HG03045 (cell line): ENCODE data around the gene RDH13.
A peak's percentile ranks its signal among the peaks of the same experiment; 100 is the strongest.
"Not testable (repeated sequence)": the region's sequence is repeated elsewhere in the genome, so short reads cannot be mapped to it uniquely, and the experiment has no call there.

Source experiments
- ATAC-seq: cut with Tn5 transposase; IDR thresholded peaks from one replicate; pipeline ENCODE4 v1.9.1; 2021; ENCODE audit warnings: mild to moderate bottlenecking, moderate library complexity; ENCODE audit not compliant: unreplicated experiment

The RDH13 gene, protein sequence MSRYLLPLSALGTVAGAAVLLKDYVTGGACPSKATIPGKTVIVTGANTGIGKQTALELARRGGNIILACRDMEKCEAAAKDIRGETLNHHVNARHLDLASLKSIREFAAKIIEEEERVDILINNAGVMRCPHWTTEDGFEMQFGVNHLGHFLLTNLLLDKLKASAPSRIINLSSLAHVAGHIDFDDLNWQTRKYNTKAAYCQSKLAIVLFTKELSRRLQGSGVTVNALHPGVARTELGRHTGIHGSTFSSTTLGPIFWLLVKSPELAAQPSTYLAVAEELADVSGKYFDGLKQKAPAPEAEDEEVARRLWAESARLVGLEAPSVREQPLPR

GRCh38 chr19:55062735-55063491 is at the start of gene RDH13:
Gene RDH13, minus strand, starts transcription at chr19:55063148. Its CDS starts 116 bp downstream, at chr19:55063032.
- peak; percentile 92 for ATAC-seq

GRCh38 chr19:55112246-55112776 is 49.4 kb upstream of the RDH13 start:
- ATAC-seq = no peak

DNA sequence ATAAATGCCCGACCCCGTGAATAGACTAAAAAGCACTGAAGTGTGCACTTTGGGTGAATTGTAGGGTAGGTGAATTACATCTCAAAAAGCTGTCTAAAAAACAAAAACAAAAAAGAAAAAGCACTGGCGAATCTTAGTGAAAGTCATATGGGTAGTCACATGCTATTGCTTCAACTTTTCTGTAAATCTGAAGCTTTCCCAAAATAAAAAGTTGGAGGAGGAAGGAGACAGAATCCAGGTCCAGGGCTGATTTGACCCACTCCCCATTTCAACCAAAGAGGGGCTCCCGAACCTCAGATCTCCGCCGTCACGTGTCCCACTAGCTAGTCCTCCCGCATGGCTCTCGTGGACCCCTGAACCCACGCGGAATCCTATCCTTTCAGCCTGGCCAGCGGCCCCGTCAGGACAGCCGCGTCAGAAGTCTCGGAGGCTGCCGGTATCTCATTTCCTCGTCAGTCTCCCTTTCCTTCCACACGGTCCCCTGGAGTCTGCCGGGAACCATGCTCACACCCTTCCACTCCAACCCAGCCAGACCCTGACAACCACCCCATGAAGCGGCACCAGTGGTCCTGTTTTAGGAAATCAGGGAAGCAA is 48.4 kb upstream of the RDH13 start:
- ATAC-seq = no peak

GRCh38 chr19:55109527-55110291 is 46.8 kb upstream of the RDH13 start:
- ATAC-seq = no peak

DNA sequence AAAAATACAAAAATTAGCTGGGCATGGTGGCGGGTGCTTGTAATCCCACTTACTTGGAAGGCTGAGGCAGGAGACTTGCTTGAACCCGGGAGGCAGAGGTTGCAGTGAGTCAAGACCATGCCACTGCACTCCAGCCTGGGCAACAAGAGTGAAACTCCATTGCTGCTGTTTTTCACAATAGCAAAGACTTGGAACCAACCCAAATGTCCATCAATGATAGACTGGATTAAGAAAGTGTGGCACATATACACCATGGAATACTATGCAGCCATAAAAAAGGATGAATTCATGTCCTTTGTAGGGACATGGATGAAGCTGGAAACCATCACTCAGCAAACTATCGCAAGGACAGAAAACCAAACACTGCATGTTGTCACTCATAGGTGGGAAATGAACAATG is 44.3 kb upstream of the RDH13 start:
- not testable (repeated sequence) for ATAC-seq

GRCh38 chr19:55106591-55106990 is 43.6 kb upstream of the RDH13 start:
- ATAC-seq = no peak

- no peak for ATAC-seq
These were observed 42.3 kb upstream of the RDH13 start for GRCh38 chr19:55105237-55105636.

DNA sequence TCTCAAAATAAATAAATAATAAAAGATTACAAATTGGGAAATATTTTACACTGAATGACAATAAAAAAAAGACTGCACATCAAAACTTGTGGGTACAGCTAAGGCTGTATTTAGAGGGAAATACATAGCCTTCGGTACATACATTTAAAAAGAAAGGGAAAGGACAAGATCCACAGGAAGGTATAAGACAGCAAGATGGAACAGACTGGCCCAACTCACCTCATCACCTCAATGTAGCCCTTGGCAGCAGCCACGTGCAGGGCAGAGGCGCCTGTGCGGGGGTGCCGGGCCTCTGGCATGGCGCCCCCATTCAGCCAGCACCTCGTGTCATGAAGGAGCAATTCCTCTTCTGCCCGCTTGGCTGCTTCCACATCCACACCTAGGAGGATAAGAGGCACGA is 40.2 kb upstream of the RDH13 start:
- ATAC-seq = no peak

- ATAC-seq = no peak
These were observed 38.3 kb upstream of the RDH13 start for GRCh38 chr19:55101261-55101660.

- ATAC-seq = no peak
These were observed 36.9 kb upstream of the RDH13 start for GRCh38 chr19:55099557-55100506.

- ATAC-seq = no peak
These were observed 36.0 kb upstream of the RDH13 start for GRCh38 chr19:55098716-55099556.

DNA sequence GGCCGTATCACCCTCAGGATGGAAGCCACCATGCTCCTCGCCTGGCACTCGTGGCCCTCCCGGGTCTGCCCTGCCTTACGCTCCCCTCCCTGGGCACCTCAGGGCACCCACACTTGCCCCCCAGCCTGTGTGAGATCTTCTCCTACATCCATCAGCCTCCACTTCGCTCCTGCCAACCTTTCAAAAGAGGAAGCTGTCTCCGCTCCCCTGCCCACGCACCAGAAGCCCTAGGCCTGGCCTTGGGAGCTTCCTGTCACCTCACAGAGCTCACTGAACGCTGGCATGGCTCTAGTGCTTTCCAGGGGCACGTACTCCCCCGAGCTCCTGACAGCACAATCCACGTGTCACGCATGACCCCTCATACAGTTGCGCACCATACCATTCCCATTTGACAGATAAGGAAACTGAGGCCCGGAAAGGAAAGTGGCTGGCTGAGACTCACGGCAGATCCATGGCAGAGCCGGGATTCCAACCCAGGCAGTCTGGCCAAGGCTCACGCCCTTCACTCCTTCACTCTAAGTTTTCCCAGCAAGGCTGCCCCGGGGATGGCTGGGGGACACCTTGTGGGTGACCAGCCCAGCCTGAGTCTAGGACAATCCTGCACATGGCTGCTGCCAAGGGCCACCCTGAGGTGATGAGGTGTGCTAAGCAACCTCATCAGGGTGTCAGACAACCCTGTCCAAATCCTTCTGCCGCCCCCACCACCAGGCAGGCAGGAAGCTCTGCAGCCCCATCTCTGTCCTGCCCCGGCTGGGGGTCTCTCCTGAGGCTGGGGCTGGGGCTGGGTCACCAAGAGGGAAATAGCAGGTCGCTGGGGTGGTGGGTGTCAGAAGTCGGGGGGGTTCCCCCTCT is 35.1 kb upstream of the RDH13 start:
- ATAC-seq = no peak

DNA sequence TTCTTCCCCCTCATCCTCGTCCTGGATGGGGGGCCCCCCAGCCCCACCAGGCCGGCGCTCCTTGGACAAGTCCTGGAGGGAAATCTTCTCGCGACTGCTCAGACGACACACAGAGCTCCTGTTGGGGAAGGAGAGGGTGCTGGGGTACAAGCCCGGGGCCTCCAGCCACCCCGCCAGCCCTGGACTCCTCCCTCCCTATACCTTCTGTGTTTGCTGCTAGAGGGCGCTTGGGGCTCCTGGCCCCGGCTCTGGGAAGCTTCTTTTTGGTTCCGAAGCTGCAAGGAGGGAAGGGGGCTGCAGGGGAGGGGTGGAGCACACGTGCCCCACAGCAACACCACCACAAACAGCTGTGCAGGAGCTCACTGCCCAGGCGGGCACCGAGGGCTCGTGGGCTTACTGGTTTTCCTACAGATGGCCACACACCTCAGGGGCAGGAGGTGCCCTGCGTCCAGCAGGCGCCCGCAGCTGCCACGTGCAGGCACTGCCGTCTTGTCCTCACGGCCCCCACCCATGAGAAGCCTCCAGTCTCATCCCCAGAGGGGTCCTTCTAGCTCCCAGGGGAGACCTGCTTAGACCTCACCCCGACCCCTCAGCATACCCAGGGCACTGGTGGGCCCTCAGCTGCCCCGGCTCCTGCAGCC is 33.2 kb upstream of the RDH13 start:
- no peak for ATAC-seq

- ATAC-seq = no peak
These were observed 32.5 kb upstream of the RDH13 start for GRCh38 chr19:55095260-55096060.

DNA sequence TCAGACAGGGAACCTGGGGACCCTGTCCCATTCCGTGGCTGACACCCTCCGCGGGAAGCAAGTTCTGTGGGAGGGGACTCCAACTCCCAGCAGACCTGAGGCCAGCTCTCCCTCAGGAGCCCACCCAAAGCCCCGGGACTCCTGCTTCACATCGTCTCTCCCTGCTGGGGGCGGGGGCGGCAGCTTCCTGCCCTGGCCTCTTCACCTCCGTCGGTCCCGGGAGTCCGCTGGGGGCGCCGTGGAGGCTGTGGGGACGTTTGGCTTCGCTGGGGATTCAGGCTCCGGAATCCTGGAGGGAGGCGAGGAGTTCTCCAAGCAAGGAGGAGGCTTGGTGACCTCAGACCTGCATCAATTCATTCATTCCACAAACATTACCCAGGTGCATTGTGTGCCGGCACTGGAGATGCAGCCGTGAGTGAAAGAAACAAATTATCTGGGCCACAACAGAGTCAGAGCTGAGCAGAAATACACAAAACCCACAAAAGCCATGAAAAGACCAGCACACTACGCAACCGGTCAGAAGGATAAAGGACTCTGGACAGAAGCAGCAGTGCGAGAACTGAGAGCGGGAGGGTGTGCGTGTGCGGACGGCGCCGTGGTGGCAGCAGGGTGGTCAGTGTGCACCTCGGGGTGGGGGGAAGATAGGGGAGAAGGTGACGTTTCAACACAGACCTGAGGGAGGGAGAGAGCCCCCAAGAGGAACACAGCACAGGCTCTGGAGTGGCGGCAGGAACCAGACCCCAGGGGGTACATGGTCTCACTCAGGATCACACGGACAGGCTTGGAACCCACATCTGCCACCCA is 31.7 kb upstream of the RDH13 start:
- ATAC-seq = no peak
